ENCODE measurements around the gene MPPED2.

- no peak for TF ChIP-seq CTCF (conservative IDR thresholded peaks at IDR 0.05 in 1 of 2, IDR thresholded peaks at IDR 0.05 in 1 of 2; ENCODE audit: extremely low read depth in 1 of 2, insufficient read depth in 1 of 2, low read depth in 1 of 2, low read length in 2 of 2)
- no peak for TF ChIP-seq EZH2 (IDR thresholded peaks at IDR 0.05; ENCODE audit: borderline replicate concordance, low read length)
Measured at GRCh38 chr11:30454111-30454510, 132.0 kb downstream of the MPPED2 start.

All from mammary epithelial cell (primary cell).